ENCODE data around the gene YWHAE.

GRCh38 chr17:1413281-1413791 lies 13.3 kb upstream of the YWHAE start:
- no peak for TF ChIP-seq POLR2A (IDR thresholded peaks at IDR 0.05)
- no peak for TF ChIP-seq CTCF (IDR thresholded peaks at IDR 0.05)
- TF ChIP-seq POLR2AphosphoS5 (IDR thresholded peaks at IDR 0.05): peak in 2 of 3 donors; percentile 11 to 67
- no peak for TF ChIP-seq EP300 (IDR thresholded peaks at IDR 0.05)

All from stomach (tissue), 4 donors.